Measurements from ENCODE around the gene CSNK2B.
"Not testable (repeated sequence)": the region's sequence is repeated elsewhere in the genome, so short reads cannot be mapped to it uniquely, and the experiment has no call there.

CSNK2B gene

DNA sequence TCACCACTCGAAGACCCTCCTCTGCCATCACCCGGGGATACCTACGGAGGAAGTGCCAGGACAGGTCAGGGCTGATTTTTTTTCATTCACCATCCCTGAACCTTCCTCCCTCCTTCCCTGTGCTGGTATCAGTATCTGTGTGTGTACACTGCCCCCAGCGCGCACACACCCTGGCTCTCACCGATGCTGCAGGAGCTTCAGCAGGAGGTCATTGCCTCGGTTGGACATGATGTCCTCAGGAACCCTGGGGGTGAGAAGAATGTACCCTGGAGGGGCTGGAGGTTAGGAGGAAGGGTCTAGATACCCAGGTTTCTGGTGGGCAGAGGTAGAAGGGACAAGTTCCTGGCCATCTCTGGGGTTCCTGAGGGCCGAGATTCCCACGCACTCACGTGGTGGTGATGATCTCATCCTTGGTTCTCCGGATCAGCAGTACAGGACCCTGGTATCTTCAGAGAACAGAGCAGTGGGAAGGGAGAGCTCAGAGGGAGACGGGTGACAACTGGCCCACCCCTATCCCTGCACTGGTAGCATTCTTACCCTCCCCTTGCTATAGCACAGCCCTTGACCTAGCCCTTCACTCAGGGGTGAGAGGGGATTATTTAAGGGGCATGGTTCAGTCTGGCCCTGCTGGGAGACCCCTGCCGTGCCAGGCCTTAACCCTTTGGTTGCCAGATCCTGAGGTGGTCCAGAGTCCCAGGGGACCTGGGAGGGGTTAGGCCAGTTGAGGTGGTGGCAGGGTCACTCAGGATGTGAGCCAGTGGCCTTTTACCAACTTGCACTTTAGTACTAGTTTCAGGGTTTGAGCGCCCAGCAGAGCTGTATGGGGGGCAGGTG lies 22.2 kb downstream of the CSNK2B start:
- no peak for DNase-seq (ENCODE audit: low read depth)

DNA sequence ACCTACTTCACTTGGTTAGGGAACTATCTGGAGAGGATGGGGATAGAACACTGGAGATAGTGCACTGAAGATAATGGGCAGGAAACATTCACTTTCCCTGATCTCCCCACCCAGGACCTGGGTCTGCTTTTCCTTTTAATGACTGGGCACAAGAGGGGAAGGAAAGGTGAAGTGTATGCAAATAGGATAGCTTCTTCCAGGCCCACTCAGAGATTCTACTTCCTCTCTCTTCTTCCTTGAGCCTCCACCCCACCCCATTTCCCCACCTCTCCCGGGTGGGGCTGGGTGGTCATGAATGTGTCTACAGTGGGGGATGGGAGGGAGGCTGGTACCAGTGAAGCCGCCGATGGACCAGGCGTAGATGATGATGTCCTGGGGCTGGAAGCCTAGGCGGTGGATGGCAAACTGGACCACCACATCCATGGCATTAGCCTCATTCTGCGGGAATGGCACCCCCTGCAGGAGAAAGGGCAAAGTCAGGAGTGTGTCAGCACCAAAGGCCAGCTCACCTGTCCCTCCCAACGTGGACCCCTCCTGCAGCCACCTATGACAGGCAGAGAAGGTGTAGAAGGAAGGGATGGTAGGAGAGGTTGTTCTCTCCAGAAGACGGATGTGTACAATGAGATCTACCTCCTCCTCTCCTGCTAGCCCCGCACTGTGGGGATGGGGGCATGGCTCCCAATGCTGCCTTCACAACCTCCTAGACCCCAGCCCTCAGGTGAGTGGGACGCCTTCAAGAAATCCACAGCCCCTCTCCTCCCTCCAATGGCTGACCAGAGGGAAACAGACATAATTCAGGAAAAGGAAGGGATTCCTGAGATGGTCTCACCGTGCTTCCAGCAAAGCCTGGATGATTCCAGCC lies 23.6 kb downstream of the CSNK2B start:
- no peak for DNase-seq (ENCODE audit: low read depth)

DNA sequence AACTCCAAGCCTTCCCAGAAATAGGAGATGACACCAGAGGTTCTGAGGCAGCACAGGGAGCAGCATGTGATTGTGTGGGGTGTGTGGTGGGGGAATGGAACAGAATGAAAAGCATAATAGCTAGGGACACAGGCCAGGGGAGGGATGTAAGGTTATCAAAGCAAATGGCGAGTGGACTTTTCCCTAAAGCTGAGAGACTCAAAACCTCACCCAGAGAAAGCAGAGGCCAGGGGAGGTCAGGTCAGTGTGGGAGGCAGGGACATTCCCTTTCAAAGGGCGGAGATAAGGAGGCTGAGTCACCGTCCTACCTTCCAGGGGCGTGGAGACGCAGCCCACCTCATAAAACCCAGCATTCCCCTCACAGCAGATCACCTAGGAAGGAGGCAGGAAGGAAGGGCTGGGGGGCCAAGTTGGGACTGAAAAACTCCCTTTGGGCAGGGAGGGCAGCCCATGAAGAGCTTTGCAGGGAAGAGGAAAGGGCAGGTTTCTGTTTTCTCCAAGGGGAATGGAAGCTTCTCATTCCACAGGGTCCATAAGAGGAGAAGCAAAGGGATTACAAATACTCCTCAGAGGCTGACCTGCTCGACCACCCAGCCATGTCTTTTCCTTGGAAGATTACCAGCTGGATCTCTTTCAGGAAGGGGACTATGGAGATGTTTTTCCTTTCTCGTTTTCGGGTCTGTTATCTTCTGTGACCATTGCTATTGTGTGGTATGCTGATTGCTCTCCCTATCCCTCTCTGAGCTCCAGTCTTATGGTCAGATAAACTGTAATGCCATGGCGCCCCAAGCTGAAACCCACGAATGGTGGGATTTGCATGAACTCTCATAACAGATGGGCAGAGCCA lies 24.6 kb downstream of the CSNK2B start:
- DNase-seq (ENCODE audit: low read depth) = no peak

DNA sequence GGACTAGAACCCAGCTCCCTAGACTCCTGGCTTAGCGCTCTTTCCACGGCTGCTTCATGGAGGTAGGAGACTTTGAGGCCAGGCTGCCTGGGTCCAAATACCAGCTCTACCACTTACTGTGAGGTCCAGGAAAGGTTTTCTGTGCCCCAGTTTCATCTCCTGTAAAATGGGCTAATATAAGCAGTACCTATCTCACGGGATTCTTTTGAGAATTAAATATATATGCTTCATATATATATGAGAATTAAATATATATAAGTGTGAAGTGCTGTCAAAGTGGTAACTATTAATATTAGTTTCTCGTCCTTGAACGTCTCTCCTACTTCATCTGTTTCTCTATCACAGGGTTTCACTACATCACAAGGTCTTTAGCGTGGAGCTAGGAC lies 25.2 kb downstream of the CSNK2B start:
- DNase-seq (ENCODE audit: low read depth) = no peak

DNA sequence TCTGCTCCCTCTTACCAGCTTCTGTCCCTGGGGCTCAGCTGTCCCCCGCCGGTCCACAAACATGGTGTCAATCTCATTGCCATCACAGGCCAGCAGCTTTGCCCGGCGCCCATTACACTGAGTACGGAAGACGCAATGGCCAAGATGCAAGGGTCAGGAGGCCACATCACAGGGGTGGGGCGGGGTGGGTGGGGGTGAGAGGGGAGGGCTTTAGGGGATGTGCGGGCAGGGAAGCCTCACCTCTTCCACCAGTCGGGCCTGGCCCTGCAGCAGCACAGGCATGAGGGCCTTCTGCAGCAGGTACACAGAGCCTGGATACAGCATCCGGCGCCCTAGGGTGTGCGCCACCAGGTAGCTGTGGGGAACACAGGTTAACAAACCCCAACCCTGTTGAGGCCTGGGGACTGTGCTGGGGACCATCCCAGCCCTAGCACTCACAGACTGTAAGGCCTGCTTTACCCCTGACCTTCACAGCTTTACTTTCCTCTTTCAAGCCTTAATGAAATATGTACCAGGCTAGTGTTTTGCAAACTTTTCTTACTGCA lies 25.8 kb downstream of the CSNK2B start:
- DNase-seq (ENCODE audit: low read depth) = no peak

DNA sequence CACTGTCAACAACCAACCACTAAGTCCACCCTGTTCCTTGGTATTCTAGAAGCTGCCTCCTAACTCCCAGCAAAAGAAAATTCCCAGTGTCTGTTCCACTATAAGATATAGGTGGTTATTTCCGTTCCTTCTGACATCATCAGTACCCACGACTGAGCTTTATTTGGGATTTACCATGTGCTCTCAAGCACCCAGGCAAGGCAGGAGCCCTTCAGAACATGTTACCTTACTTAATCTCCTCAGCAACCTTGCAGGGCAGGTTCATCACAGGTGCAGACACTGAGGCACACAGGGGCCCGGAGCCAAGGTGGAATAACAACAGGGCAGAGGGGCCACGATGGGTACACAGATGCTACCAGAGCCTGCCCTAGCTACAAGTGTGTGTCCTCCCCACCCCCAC lies 26.5 kb downstream of the CSNK2B start:
- no peak for DNase-seq (ENCODE audit: low read depth)

DNA sequence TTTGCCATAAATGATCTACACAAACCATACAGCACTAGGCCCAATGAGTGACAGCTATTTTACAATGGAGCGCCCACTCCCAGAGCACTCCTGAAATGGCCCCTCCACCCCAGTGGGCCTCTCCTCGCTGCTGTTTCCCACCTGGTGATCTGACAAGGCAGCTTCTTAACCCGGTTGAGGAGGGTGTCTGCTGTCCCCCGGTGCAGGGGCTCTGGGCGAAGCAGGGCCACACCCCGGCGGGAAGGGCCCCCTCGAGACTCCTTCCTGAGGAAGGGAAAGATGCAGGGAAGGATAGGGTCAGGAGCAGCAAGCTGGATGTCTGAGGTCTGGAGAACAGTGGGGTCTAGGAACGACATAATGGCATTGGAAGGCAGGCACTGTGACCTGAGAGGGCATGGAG lies 27.0 kb downstream of the CSNK2B start:
- no peak for DNase-seq (ENCODE audit: low read depth)

DNA sequence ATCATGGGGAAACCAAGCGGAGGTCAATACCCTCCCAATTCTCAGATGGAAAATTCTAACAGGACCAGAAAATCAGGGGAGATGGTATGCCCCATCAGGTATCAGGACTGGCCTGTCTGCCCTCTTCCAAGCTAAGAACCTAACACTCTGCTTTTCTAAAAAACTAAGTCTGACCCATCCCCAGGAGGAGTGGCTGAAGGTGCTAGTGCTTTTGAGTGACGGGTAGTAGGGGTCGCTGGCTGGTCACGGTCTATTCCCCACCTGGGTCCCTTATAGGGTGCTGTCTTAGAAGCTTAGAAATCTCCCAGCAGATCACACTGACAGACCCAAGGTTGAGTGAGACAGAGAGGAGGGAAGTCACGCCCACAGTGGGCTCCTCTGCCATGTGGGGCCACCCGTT lies 27.7 kb downstream of the CSNK2B start:
- DNase-seq (ENCODE audit: low read depth) = no peak

DNA sequence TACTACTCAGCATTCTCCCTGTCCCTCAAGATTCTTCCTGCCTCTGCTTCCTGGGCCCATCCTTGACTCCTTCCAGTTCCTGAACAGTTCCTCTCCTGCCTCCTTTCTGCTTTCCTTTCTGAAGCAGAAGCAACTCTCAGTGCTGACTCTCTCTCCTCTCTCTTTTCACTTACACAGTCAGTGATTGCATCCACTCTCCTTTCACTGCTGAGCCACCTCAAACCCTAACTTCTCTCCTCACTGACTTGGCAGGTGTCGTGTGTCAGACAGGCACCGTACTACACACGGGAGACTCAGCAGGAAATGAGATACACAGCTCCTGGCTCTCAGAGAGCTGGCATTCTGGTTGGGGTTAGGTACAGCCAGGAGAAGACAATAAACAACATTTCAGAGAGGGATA lies 31.7 kb downstream of the CSNK2B start:
- DNase-seq (ENCODE audit: low read depth) = no peak

DNA sequence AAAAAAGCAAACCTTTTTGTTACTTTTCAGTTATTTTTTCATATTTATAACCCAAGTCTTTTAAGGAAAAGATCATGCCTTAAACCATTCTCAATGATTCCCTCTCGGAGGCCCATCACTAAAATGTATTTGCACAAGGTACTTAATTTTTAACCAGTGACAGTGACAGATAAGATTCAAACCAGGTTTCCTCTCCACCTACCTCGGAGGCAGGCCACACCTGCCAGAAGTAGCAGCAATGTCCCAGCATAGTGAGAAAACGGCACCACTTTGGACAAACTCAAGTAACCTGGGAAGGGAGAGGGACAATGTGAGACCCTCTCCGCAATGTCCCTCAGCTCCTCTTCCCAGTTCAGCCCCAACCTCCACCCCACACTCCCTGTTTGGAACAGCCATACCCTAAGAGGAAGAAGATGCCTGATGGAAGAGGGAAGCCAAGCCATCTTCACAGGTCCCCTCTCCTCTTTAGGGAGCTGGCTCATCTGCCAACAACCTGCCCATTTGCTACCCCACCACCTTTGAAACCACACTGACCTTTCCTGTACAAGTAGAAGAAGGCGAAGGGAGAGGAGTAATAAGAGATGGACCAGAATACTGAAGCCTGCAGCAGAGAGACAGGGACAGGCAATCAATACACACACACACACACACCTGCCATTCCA lies 35.0 kb downstream of the CSNK2B start:
- DNase-seq (ENCODE audit: low read depth) = no peak

DNA sequence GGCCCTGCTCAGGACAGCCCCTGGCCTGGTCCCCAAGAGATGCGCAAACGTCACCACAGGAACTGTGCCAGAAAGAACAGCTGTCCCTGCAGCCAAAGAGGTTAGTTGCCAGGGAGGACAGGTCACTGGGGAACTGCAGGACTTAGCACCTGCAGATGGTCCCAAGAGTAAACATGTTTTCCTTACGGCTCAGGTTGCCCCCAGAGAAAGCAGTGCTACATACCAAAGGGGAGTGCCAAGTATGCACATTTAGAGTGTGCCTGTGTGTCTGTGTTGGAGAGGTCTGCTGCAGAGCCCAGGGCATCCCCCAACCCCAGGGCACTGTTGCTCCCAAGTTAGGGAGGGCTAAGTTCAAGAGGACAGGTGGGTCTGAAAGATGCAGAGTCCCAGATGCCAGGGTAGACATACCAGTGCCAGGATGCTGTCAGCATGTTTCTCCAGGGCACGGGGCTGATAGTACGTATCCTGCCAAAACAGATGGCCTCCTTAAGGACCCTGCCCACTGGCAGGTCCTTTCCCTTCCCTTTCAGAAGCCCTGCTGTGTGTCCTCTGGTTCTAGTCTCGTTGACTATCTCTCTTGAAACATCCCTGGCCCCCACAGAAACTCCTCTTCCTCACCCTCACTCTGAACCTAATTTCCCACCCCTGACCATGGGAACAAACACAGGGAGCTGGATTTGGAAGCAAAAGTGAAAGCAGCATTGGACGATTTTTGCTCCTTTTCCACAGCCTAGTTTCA lies 36.0 kb downstream of the CSNK2B start:
- no peak for DNase-seq (ENCODE audit: low read depth)

DNA sequence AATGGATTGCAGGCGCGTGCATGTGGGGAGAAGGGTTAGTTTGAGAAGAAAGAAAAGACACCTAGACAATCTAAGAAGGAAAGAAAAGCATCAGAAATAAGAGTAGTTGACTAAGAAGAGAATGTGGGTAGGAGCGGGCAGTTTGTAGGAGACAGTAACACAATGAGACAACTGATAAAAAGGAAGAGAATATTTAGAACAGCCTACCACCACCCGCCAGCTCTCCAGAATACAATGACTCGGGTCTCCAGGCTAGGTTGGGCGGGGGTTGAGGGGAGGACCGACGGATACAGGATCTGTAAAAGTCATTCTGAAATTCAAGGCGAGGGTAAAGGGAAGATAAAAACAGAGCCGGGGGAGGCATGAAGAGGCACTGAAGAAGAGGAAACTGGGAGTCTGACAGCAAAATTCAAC lies 36.5 kb downstream of the CSNK2B start:
- DNase-seq (ENCODE audit: low read depth) = no peak

DNA sequence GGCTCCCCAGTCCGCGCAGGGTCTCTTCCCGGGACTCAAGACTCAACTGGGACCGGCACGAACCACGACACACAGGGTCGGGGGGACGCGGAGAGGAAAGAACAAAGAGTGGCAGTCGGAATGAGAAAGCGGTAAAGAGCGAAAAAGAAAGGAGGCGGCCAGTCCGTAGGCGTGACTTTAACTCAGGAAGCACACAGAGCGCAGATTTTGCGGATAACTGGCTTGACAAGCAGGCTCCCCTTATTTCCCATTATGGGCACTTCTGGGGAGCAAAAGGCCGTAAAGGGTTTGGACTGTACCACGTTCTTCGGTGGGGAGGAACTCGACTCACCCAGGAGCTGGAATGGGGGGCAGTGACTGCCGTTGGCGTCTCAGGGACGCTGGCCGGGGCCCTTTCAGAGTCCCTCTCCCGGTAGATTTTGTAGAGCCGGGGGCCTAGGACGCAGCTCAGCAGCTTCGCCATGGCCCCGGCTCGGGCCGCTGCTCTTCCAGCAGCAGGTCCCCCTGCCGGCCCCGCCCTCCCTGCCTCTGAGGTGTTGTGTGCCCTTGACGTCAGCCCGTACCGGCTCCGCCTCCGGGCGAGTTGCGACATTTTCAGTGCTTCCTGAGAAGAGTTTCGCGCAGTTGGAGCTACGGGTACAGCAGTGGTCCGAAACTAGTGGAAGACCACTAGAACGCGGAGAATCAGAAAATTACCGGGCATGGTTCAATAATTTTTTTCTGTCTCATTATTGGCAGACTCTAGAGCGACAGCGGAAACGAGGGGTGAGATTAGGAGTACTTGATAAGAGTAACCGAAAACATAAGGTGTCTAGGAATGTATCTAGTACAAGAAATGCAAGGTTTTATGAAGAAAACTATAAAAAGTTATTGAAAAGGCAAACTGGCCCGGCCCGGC lies 37.2 kb downstream of the CSNK2B start, which contains the start of gene ABHD16A:
Gene ABHD16A, minus strand, starts transcription at position 506 of the 898 bp plus-strand sequence. Its CDS starts 43 bp downstream, at position 463.
- DNase-seq (ENCODE audit: low read depth) = peak; percentile 95

DNA sequence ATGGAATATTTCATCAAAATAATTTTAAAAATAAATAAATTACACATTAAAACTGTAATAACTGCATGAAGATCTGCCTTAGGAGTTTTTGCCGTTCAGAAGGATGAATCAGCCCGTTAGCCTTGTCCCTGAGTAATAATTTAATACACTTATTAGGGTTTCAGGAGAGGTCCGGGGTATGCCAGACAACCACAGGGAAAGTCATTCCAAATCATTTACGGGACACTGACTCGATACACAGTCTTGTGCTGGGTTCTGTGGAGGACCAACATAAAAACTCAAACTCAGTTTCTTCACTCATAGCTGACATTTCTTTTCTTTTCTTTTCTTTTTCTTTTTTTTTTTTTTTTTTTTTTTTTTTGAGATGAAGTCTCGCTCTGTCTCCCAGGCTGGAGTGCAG lies 40.1 kb downstream of the CSNK2B start:
- DNase-seq (ENCODE audit: low read depth) = no peak

DNA sequence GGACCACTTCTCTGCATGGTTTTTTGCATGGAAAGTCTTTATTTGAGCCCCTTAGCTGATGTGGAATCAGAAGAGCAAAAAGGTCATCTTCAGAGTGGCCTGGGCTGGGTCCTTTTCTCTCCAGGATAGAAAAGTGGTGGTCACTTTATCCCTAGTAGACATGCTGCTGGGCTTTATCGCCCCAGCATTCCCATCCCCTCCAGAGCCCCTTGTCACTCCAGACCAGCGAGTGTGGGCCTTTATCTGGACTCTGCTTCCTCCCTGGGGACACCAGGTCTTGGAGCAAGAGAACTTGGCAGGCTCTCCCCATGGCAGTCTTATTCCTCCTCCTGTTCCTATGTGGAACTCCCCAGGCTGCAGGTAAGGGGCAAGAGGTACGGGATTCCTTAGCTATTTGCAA lies 40.7 kb downstream of the CSNK2B start, which contains the start of gene LY6G6F:
Gene LY6G6F, plus strand, starts transcription at position 268 of the 400 bp plus-strand sequence. Its CDS starts 41 bp downstream, at position 309.
- no peak for DNase-seq (ENCODE audit: low read depth)

DNA sequence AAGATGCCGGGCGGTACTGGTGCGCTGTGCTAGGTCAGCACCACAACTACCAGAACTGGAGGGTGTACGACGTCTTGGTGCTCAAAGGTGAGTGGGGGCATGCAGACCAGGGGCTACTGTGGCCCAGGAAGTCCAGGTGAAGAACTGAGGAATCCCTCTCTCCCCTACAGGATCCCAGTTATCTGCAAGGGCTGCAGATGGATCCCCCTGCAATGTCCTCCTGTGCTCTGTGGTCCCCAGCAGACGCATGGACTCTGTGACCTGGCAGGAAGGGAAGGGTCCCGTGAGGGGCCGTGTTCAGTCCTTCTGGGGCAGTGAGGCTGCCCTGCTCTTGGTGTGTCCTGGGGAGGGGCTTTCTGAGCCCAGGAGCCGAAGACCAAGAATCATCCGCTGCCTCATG lies 41.8 kb downstream of the CSNK2B start:
- DNase-seq (ENCODE audit: low read depth) = no peak

DNA sequence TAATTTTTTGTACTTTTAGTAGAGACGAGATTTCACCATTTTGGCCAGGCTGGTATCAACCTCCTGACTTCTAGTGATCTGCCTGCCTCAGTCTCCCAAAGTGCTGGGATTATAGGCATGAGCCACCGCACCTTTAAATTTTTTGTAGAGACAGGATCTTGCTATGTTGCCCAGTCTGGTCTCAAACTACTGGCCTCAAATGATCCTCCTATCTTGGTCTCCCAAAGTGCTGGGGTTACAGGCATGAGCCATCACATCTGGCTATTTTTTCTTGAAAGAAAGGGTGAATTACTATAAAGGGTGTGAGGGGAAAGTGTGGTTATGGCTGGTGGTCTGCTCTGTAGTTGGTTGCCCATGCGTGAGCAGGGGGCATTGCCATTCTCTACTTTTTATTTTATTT lies 42.3 kb downstream of the CSNK2B start:
- DNase-seq (ENCODE audit: low read depth) = no peak

DNA sequence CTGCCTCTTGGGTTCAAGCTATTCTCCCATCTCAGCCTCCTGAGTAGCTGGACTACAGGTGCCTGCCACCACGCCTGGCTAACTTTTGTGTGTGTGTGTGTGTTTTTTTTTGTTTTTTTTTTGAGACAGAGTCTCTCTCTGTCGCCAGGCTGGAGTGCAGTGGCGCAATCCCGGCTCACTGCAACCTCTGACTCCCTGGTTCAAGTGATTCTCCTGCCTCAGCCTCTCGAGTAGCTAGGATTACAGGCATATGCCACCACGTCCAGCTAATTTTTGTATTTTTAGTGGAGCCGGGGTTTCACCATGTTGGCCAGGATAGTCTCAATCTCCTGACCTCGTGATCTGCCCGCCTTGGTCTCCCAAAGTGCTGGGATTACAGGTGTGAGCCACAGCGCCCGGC lies 43.3 kb downstream of the CSNK2B start:
- not testable (repeated sequence) for DNase-seq (ENCODE audit: low read depth)

DNA sequence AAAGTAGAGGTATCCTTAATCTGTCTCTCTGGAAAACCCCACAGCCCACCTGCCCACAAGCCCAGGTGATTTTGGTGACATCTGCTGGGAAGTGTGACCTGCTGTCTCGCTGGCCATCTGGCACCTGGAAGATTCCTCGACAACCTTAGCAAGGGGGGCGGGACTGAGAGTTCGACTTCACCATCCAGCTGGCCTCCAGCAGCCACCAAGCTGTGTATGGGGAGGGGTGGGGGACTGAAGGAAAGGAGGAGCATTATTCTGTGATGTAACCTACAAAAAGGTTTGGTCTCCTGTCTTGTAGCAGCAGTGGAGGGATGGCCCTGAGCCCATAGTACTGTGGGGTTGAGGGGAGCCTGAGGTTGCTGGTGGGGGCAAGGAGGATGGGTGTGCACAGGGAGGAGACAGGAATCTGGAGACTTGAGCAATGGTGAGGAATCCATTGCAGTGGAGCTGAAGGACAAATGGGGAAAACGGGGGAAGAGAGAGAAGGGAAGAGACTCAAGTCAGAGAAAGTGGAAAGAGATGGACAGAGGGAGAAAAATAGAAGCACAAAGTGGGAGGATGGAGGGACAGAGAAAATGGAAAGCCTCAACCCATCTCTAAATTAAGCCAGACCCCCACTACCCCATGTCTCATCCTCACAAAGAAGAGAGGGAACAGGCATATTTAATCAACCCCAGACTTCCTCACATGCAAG lies 44.8 kb downstream of the CSNK2B start:
- DNase-seq (ENCODE audit: low read depth) = no peak

All from activated gamma-delta T cell treated with anti-CD3 and anti-CD28 coated beads, Interleukin-2, amount 50 U/mL, for 16 hours (primary cell).